ENCODE data around the gene ZNF691.

The ZNF691 gene

GRCh38 chr1:42849944-42850343 lies 3.5 kb downstream of the ZNF691 start:
- TF ChIP-seq REST (IDR thresholded peaks at IDR 0.05; ENCODE audit: insufficient read depth in 1 of 2, low read depth in 2 of 2, low read length in 2 of 2) = no peak
- TF ChIP-seq POLR2AphosphoS5 (IDR thresholded peaks at IDR 0.05; ENCODE audit: low read depth, low read length) = no peak
- TF ChIP-seq FOXP2 (optimal IDR thresholded peaks at IDR 0.05; ENCODE audit: borderline replicate concordance, extremely low read depth, extremely low read length, insufficient read depth) = no peak
- no peak for TF ChIP-seq TAF1 (IDR thresholded peaks at IDR 0.05; ENCODE audit: borderline replicate concordance, insufficient read depth, low read length)
- TF ChIP-seq SIN3A (IDR thresholded peaks at IDR 0.05; ENCODE audit: borderline replicate concordance, insufficient read depth, low read length) = no peak

- TF ChIP-seq FOXP2 (optimal IDR thresholded peaks at IDR 0.05; ENCODE audit: borderline replicate concordance, extremely low read depth, extremely low read length, insufficient read depth) (no peak), SIN3A (IDR thresholded peaks at IDR 0.05; ENCODE audit: borderline replicate concordance, insufficient read depth, low read length) (no peak), REST (IDR thresholded peaks at IDR 0.05; ENCODE audit: insufficient read depth in 1 of 2, low read depth in 2 of 2, low read length in 2 of 2) (no peak), POLR2AphosphoS5 (IDR thresholded peaks at IDR 0.05; ENCODE audit: low read depth, low read length) (no peak), TAF1 (IDR thresholded peaks at IDR 0.05; ENCODE audit: borderline replicate concordance, insufficient read depth, low read length) (no peak)
These were observed 5.0 kb downstream of the ZNF691 start for GRCh38 chr1:42851420-42851819.

- TF ChIP-seq TAF1 (IDR thresholded peaks at IDR 0.05; ENCODE audit: borderline replicate concordance, insufficient read depth, low read length) = no peak
- no peak for TF ChIP-seq SIN3A (IDR thresholded peaks at IDR 0.05; ENCODE audit: borderline replicate concordance, insufficient read depth, low read length)
- no peak for TF ChIP-seq REST (IDR thresholded peaks at IDR 0.05; ENCODE audit: insufficient read depth in 1 of 2, low read depth in 2 of 2, low read length in 2 of 2)
- TF ChIP-seq POLR2AphosphoS5 (IDR thresholded peaks at IDR 0.05; ENCODE audit: low read depth, low read length) = no peak
- no peak for TF ChIP-seq FOXP2 (optimal IDR thresholded peaks at IDR 0.05; ENCODE audit: borderline replicate concordance, extremely low read depth, extremely low read length, insufficient read depth)
These were observed 5.7 kb downstream of the ZNF691 start for GRCh38 chr1:42851960-42852607.

GRCh38 chr1:42852608-42852980 lies 6.2 kb downstream of the ZNF691 start:
- TF ChIP-seq TAF1 (IDR thresholded peaks at IDR 0.05; ENCODE audit: borderline replicate concordance, insufficient read depth, low read length) (no peak), FOXP2 (optimal IDR thresholded peaks at IDR 0.05; ENCODE audit: borderline replicate concordance, extremely low read depth, extremely low read length, insufficient read depth) (no peak), POLR2AphosphoS5 (IDR thresholded peaks at IDR 0.05; ENCODE audit: low read depth, low read length) (no peak), REST (IDR thresholded peaks at IDR 0.05; ENCODE audit: insufficient read depth in 1 of 2, low read depth in 2 of 2, low read length in 2 of 2) (no peak), SIN3A (IDR thresholded peaks at IDR 0.05; ENCODE audit: borderline replicate concordance, insufficient read depth, low read length) (no peak)
